ENCODE data around the gene TMED7.

Gene TMED7

GRCh38 chr5:115579747-115580173 lies 46.1 kb downstream of the TMED7 start:
- no peak for DNase-seq

- no peak for DNase-seq
These were observed 46.6 kb downstream of the TMED7 start for GRCh38 chr5:115579216-115579615.

DNA sequence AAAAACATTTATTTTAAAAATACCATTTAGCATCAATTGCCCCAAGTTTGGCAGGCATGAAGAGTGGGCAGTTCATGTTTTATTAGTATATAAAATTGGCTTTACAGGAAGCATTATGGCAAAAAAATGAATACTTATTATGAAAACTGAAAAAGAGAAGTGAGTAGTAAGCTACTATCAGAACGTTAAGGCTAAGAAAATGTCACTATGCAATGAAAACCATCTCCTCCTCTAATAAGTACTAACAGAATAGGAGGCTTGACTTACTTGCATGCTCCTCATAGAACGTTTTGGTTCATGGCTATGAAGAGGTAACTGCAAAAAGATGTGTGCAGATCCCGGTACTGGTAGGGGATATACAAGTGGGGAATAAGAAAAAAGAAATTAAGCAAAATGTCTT lies 47.2 kb downstream of the TMED7 start:
- no peak for DNase-seq

GRCh38 chr5:115577741-115578140 lies 48.1 kb downstream of the TMED7 start:
- no peak for DNase-seq

- peak; percentile 60 for DNase-seq
These were observed 48.5 kb downstream of the TMED7 start for GRCh38 chr5:115577329-115577728.

GRCh38 chr5:115575167-115576070 lies 50.4 kb downstream of the TMED7 start:
- DNase-seq: peak; percentile 81

- DNase-seq: peak; percentile 71
These were observed 52.7 kb downstream of the TMED7 start for GRCh38 chr5:115573133-115573532.

GRCh38 chr5:115571441-115571878 lies 54.4 kb downstream of the TMED7 start:
- no peak for DNase-seq

GRCh38 chr5:115568668-115569067 lies 57.2 kb downstream of the TMED7 start:
- no peak for DNase-seq

DNA sequence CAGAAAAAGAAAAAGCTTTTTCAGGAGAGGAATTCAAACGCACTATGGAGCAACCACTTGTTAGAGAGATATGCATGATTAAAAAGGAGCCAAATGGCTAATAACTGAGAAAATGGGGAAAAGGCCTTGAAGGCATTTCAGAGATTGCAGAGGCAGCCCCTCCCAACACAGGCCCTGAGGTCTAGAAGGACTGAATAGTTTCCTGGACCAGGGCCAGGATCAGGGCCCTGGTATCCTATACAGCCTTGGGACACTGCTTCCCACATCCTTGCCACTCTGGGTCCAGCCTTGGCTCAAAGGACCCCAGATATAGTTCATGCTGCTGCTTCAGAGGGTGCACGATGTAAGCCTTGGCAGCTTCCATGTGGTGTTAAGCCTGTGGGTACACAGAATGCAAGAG lies 60.6 kb downstream of the TMED7 start:
- DNase-seq: no peak

Data from HCEC 1CT (cell line).